Osteocyte (in vitro differentiated cells): ENCODE results near the gene SLF2. TPM values are rescaled to one million over a fixed set of nuclear protein-coding genes. Genes with fewer than 3 reads are reported as not detected.

Source experiments
- DNase-seq: peaks from one replicate; pipeline ENCODE4 v3.0.0; 2021; ENCODE audit warnings: mixed read lengths; ENCODE audit not compliant: unreplicated experiment; ENCODE audit errors: extremely low spot score
- H3K27ac Mint-ChIP-seq: one replicate; pipeline ENCODE4 v1.8.0; 2021; ENCODE audit warnings: mild to moderate bottlenecking, mixed read lengths; ENCODE audit not compliant: unreplicated experiment
- H3K27me3 Mint-ChIP-seq: one replicate; pipeline ENCODE4 v1.8.0; 2021; ENCODE audit warnings: mixed read lengths; ENCODE audit not compliant: unreplicated experiment
- H3K36me3 Mint-ChIP-seq: one replicate; pipeline ENCODE4 v1.8.0; 2021; ENCODE audit warnings: mixed read lengths; ENCODE audit not compliant: unreplicated experiment
- H3K4me1 Mint-ChIP-seq: one replicate; pipeline ENCODE4 v1.8.0; 2021; ENCODE audit warnings: mixed read lengths; ENCODE audit not compliant: unreplicated experiment
- H3K4me3 Mint-ChIP-seq: one replicate; pipeline ENCODE4 v1.8.0; 2021; ENCODE audit warnings: mild to moderate bottlenecking, moderate library complexity, mixed read lengths; ENCODE audit not compliant: unreplicated experiment
- H3K9me3 Mint-ChIP-seq: one replicate; pipeline ENCODE4 v1.8.0; 2021; ENCODE audit warnings: mixed read lengths; ENCODE audit not compliant: unreplicated experiment
- CTCF ChIP-seq: fragments of 200-600 bp; sonication (generic); IDR thresholded peaks from 2 replicates; pipeline ENCODE4 v1.5.0; 2021; ENCODE audit warnings: antibody characterized with exemption, mild to moderate bottlenecking, moderate library complexity
- long read RNA-seq: library from polyadenylated mRNA; unstranded; transcript quantifications from one replicate; pipeline ENCODE4 v2.0.0, GENCODE V29; 2021
- total RNA-seq: library from RNA; stranded (reverse); gene quantifications from 2 replicates; pipeline ENCODE4 v1.2.1, GENCODE V29; 2021

Gene SLF2
- 27.7 and 28.3 TPM in 2 replicates for total RNA-seq
- long read RNA-seq, full-length matches to known transcripts = 11 of 59 reads
- long read RNA-seq, partial matches to known transcripts = 34 of 59 reads
- long read RNA-seq, other reads (novel, unspliced or antisense) = 14 of 59 reads

GRCh38 chr10:100912605-100913469, at the start of gene SLF2:
Gene SLF2, plus strand, starts transcription at chr10:100912963. Its CDS starts 148 bp downstream, at chr10:100913111.
- DNase-seq = peak; percentile 98
- Mint-ChIP-seq H3K4me1 (peaks cover 39% of the 10 kb centered on the region), H3K9me3 (no peaks in the 10 kb centered on the region), H3K27me3 (no peaks in the 10 kb centered on the region), H3K36me3 (peaks cover 15% of the 10 kb centered on the region), H3K27ac (peak within 1 kb of the TSS; percentile 94), H3K4me3 (peak within 1 kb of the TSS; percentile 96)
- no peak for TF ChIP-seq CTCF

GRCh38 chr10:100863433-100863832, 49.3 kb upstream of the SLF2 start:
- DNase-seq = no peak
- Mint-ChIP-seq H3K36me3 (no peaks in the 10 kb centered on the region), H3K4me3 (no peak overlapping the region), H3K27ac (no peak overlapping the region), H3K9me3 (no peaks in the 10 kb centered on the region), H3K27me3 (peaks cover 66% of the 10 kb centered on the region), H3K4me1 (peaks cover 3% of the 10 kb centered on the region)
- no peak for TF ChIP-seq CTCF

- Mint-ChIP-seq H3K36me3 (no peaks in the 10 kb centered on the region), H3K9me3 (no peaks in the 10 kb centered on the region), H3K27ac (no peak overlapping the region), H3K27me3 (peaks cover 62% of the 10 kb centered on the region), H3K4me3 (no peak overlapping the region), H3K4me1 (peaks cover 3% of the 10 kb centered on the region)
- TF ChIP-seq CTCF = no peak
- no peak for DNase-seq
Observed at GRCh38 chr10:100864036-100864885, 48.5 kb upstream of the SLF2 start.

GRCh38 chr10:100864978-100865377, 47.8 kb upstream of the SLF2 start:
- H3K4me3 Mint-ChIP-seq = no peak overlapping the region
- peaks cover 3% of the 10 kb centered on the region for H3K4me1 Mint-ChIP-seq
- H3K9me3 Mint-ChIP-seq = no peaks in the 10 kb centered on the region
- no peak for TF ChIP-seq CTCF
- no peak overlapping the region for H3K27ac Mint-ChIP-seq
- H3K27me3 Mint-ChIP-seq = peaks cover 56% of the 10 kb centered on the region
- DNase-seq = no peak
- no peaks in the 10 kb centered on the region for H3K36me3 Mint-ChIP-seq
